ENCODE data around the gene ITPR1. TPM values are rescaled to one million over a fixed set of nuclear protein-coding genes. Genes with fewer than 3 reads are reported as not detected.

The ITPR1 gene
- total and polyA plus RNA-seq, 3 donors from 2014 or later = 26.5 to 129 (median 59.7) TPM

- no peak for DNase-seq
- Histone ChIP-seq H3K27me3 (no peaks in the 10 kb centered on the region), H3K27ac (no peak overlapping the region), H3K36me3 (ENCODE audit: low read depth, missing control alignments) (no peaks in the 10 kb centered on the region), H3K9me3 (no peaks in the 10 kb centered on the region), H3K4me3 (no peak overlapping the region), H3K4me1 (peaks cover 13% of the 10 kb centered on the region)
- 46 to 65% methylated on average over 5 of the region's 5 CpGs for WGBS, 2 donors
- TF ChIP-seq POLR2A (IDR thresholded peaks at IDR 0.05) (no peak), CTCF (IDR thresholded peaks at IDR 0.05) (no peak)
- intact Hi-C loops (cut with DNase I; ENCODE audit: low total_unique reads) = no loop called here
Measured at GRCh38 chr3:4534906-4535305, 41.8 kb downstream of the ITPR1 start.

GRCh38 chr3:4536260-4536659 lies 43.1 kb downstream of the ITPR1 start:
- no peaks in the 10 kb centered on the region for H3K9me3 ChIP-seq
- TF ChIP-seq POLR2A (IDR thresholded peaks at IDR 0.05) (no peak), CTCF (IDR thresholded peaks at IDR 0.05) (no peak)
- no peak for DNase-seq
- intact Hi-C loops (cut with DNase I; ENCODE audit: low total_unique reads) = no loop called here
- H3K27me3 ChIP-seq = no peaks in the 10 kb centered on the region
- WGBS, 2 donors = 36 to 57% methylated on average over 1 of the region's 1 CpG
- H3K4me1 ChIP-seq = peaks cover 13% of the 10 kb centered on the region
- H3K4me3 ChIP-seq = no peak overlapping the region
- no peaks in the 10 kb centered on the region for H3K36me3 ChIP-seq (ENCODE audit: low read depth, missing control alignments)
- no peak overlapping the region for H3K27ac ChIP-seq

- no peak for TF ChIP-seq CTCF (IDR thresholded peaks at IDR 0.05)
- no peak for TF ChIP-seq POLR2A (IDR thresholded peaks at IDR 0.05)
Measured at GRCh38 chr3:4540267-4540666, 47.1 kb downstream of the ITPR1 start.

GRCh38 chr3:4543110-4543509 lies 50.0 kb downstream of the ITPR1 start:
- H3K4me1 ChIP-seq = peaks cover 4% of the 10 kb centered on the region
- 60 to 62% methylated on average over 2 of the region's 2 CpGs for WGBS, 2 donors
- no peak for DNase-seq
- no peak overlapping the region for H3K4me3 ChIP-seq
- no peaks in the 10 kb centered on the region for H3K36me3 ChIP-seq (ENCODE audit: low read depth, missing control alignments)
- no peak for TF ChIP-seq CTCF (IDR thresholded peaks at IDR 0.05)
- TF ChIP-seq POLR2A (IDR thresholded peaks at IDR 0.05) = no peak
- H3K9me3 ChIP-seq = no peaks in the 10 kb centered on the region
- intact Hi-C loops (cut with DNase I; ENCODE audit: low total_unique reads) = no loop called here
- no peaks in the 10 kb centered on the region for H3K27me3 ChIP-seq
- no peak overlapping the region for H3K27ac ChIP-seq

More at GRCh38 chr3:4540267-4540666, 47.1 kb downstream of the ITPR1 start:
- no peak for DNase-seq
- H3K4me1 ChIP-seq = peaks cover 8% of the 10 kb centered on the region
- no peak overlapping the region for H3K4me3 ChIP-seq
- no peaks in the 10 kb centered on the region for H3K27me3 ChIP-seq
- H3K36me3 ChIP-seq (ENCODE audit: low read depth, missing control alignments) = no peaks in the 10 kb centered on the region
- H3K27ac ChIP-seq = no peak overlapping the region
- 94 to 96% methylated on average over 4 of the region's 4 CpGs for WGBS, 2 donors
- intact Hi-C loops (cut with DNase I; ENCODE audit: low total_unique reads) = no loop called here
- no peaks in the 10 kb centered on the region for H3K9me3 ChIP-seq

- Histone ChIP-seq H3K4me3 (no peak overlapping the region), H3K36me3 (ENCODE audit: low read depth, missing control alignments) (no peaks in the 10 kb centered on the region), H3K27ac (no peak overlapping the region), H3K27me3 (no peaks in the 10 kb centered on the region), H3K4me1 (peaks cover 28% of the 10 kb centered on the region), H3K9me3 (no peaks in the 10 kb centered on the region)
- 78 to 80% methylated on average over 9 of the region's 9 CpGs for WGBS, 2 donors
- no peak for DNase-seq
- intact Hi-C loops (cut with DNase I; ENCODE audit: low total_unique reads) = no loop called here
- no peak for TF ChIP-seq POLR2A (IDR thresholded peaks at IDR 0.05)
- TF ChIP-seq CTCF (IDR thresholded peaks at IDR 0.05) = no peak
Measured at GRCh38 chr3:4546346-4547178, 53.4 kb downstream of the ITPR1 start.
